Measurements from ENCODE around the gene L3MBTL3. TPM values are rescaled to one million over a fixed set of nuclear protein-coding genes. Genes with fewer than 3 reads are reported as not detected.

L3MBTL3 gene
- total and polyA plus RNA-seq, 2 experiments from 2014 or later: 8.7 to 11.2 TPM

DNA sequence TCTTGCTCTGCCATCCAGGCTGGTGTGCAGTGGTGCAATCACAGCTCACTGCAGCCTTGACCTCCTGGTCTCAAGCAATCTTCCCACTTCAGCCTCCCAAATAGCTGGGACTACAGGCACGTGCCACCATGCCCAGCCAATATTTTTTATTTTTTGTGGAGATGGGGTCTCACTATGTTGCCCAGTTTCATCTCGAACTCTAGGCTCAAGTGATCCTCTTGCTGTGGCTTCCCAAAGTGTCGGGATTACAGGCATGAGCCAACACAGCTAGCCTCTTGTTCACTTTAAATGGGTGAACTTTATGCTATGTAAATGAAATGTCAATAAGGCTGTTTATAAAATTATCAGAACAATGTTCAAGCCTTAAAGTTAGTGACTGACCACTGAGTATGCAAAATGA lies 167.3 kb downstream of the L3MBTL3 start (continued):
- TF ChIP-seq, protein P1, sequence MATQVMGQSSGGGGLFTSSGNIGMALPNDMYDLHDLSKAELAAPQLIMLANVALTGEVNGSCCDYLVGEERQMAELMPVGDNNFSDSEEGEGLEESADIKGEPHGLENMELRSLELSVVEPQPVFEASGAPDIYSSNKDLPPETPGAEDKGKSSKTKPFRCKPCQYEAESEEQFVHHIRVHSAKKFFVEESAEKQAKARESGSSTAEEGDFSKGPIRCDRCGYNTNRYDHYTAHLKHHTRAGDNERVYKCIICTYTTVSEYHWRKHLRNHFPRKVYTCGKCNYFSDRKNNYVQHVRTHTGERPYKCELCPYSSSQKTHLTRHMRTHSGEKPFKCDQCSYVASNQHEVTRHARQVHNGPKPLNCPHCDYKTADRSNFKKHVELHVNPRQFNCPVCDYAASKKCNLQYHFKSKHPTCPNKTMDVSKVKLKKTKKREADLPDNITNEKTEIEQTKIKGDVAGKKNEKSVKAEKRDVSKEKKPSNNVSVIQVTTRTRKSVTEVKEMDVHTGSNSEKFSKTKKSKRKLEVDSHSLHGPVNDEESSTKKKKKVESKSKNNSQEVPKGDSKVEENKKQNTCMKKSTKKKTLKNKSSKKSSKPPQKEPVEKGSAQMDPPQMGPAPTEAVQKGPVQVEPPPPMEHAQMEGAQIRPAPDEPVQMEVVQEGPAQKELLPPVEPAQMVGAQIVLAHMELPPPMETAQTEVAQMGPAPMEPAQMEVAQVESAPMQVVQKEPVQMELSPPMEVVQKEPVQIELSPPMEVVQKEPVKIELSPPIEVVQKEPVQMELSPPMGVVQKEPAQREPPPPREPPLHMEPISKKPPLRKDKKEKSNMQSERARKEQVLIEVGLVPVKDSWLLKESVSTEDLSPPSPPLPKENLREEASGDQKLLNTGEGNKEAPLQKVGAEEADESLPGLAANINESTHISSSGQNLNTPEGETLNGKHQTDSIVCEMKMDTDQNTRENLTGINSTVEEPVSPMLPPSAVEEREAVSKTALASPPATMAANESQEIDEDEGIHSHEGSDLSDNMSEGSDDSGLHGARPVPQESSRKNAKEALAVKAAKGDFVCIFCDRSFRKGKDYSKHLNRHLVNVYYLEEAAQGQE (IDR thresholded peaks at IDR 0.05; ENCODE audit: unreplicated experiment): no peak
- TF ChIP-seq CREB1 (CRISPR knock-in tag; IDR thresholded peaks at IDR 0.05; ENCODE audit: low read depth): no peak

DNA sequence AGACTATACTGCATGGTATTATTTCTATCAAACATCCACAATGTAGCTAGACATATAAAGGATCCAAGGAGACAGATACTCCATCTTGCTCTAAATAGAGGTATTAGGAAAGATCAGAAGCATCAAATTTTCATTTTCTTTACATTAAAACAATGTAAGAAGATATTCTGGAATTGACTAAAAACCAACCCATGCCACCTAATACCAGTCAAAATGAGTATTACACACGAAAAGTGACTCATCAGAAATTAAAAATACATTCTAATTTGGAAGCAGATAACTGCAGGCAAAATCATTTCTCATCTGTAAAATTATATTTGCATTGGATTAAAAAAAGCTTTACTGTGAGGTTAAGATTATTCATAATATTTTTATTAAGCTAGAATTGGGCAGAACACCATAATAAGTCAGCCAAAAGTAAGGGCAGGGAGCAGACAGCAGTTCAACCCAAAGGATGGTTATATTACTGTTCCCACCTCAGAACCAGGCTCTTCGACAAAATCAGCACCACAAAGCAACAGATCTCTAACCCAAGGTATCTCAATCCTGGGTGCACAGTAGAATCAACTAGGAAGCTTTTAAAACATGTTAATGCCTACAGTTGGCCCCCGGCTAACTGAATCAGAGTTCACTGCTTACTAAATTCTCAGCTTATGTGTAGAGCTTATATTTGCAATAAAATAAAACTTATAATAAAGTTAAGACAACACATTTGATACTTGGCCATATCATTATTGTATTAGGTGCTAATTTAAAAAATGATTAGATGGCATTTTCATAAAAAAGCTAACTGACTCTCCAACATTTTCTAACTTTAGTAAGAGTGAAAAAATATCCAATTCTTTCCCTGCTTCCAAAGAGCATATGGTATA lies 169.2 kb downstream of the L3MBTL3 start:
- H3K9me2 ChIP-seq (ENCODE audit: insufficient read depth): peaks cover 6% of the 10 kb centered on the region; the same call in 1 of the 2 replicates
- DNase-seq (ENCODE audit: low spot score) (no peak), ATAC-seq (no peak)
- H2AFZ ChIP-seq: no peak overlapping the region
- peaks cover 4% of the 10 kb centered on the region; the same call in 1 of the 2 replicates for H3K36me3 ChIP-seq (ENCODE audit: insufficient read depth)
- Mint-ChIP-seq H3K27me3 (ENCODE audit: insufficient read depth, low read depth, poor library complexity) (no peaks in the 10 kb centered on the region), H3K4me1 (peaks cover 5% of the 10 kb centered on the region), H3K9me3 (peaks cover 16% of the 10 kb centered on the region), H3K36me3 (ENCODE audit: low read depth) (peaks cover 29% of the 10 kb centered on the region), H3K4me3 (no peak overlapping the region), H3K27ac (no peak overlapping the region)
- no peak overlapping the region for H3K4me3 ChIP-seq
- no peak overlapping the region for H3K27ac ChIP-seq (ENCODE audit: low read depth)
- H3F3A ChIP-seq (replicated peaks; ENCODE audit: low read depth): no peaks in the 10 kb centered on the region
- no peak overlapping the region for H3K4me2 ChIP-seq
- no peaks in the 10 kb centered on the region for H4K20me1 ChIP-seq (replicated peaks; ENCODE audit: insufficient read depth)
- H3K27me3 ChIP-seq (ENCODE audit: insufficient read depth): no peaks in the 10 kb centered on the region
- no peaks in the 10 kb centered on the region for H3K4me1 ChIP-seq (ENCODE audit: insufficient read depth)
- H3K79me2 ChIP-seq (replicated peaks; ENCODE audit: insufficient read depth): no peaks in the 10 kb centered on the region
- TF ChIP-seq POLR2AphosphoS5 (IDR thresholded peaks at IDR 0.05; ENCODE audit: low read depth) (no peak), JUNB (IDR thresholded peaks at IDR 0.05; ENCODE audit: unreplicated experiment) (no peak), EZH2phosphoT487 (IDR thresholded peaks at IDR 0.05; ENCODE audit: unreplicated experiment) (no peak), EZH2 (IDR thresholded peaks at IDR 0.05; ENCODE audit: low read depth, unreplicated experiment) (no peak)
- TF ChIP-seq, protein P2, sequence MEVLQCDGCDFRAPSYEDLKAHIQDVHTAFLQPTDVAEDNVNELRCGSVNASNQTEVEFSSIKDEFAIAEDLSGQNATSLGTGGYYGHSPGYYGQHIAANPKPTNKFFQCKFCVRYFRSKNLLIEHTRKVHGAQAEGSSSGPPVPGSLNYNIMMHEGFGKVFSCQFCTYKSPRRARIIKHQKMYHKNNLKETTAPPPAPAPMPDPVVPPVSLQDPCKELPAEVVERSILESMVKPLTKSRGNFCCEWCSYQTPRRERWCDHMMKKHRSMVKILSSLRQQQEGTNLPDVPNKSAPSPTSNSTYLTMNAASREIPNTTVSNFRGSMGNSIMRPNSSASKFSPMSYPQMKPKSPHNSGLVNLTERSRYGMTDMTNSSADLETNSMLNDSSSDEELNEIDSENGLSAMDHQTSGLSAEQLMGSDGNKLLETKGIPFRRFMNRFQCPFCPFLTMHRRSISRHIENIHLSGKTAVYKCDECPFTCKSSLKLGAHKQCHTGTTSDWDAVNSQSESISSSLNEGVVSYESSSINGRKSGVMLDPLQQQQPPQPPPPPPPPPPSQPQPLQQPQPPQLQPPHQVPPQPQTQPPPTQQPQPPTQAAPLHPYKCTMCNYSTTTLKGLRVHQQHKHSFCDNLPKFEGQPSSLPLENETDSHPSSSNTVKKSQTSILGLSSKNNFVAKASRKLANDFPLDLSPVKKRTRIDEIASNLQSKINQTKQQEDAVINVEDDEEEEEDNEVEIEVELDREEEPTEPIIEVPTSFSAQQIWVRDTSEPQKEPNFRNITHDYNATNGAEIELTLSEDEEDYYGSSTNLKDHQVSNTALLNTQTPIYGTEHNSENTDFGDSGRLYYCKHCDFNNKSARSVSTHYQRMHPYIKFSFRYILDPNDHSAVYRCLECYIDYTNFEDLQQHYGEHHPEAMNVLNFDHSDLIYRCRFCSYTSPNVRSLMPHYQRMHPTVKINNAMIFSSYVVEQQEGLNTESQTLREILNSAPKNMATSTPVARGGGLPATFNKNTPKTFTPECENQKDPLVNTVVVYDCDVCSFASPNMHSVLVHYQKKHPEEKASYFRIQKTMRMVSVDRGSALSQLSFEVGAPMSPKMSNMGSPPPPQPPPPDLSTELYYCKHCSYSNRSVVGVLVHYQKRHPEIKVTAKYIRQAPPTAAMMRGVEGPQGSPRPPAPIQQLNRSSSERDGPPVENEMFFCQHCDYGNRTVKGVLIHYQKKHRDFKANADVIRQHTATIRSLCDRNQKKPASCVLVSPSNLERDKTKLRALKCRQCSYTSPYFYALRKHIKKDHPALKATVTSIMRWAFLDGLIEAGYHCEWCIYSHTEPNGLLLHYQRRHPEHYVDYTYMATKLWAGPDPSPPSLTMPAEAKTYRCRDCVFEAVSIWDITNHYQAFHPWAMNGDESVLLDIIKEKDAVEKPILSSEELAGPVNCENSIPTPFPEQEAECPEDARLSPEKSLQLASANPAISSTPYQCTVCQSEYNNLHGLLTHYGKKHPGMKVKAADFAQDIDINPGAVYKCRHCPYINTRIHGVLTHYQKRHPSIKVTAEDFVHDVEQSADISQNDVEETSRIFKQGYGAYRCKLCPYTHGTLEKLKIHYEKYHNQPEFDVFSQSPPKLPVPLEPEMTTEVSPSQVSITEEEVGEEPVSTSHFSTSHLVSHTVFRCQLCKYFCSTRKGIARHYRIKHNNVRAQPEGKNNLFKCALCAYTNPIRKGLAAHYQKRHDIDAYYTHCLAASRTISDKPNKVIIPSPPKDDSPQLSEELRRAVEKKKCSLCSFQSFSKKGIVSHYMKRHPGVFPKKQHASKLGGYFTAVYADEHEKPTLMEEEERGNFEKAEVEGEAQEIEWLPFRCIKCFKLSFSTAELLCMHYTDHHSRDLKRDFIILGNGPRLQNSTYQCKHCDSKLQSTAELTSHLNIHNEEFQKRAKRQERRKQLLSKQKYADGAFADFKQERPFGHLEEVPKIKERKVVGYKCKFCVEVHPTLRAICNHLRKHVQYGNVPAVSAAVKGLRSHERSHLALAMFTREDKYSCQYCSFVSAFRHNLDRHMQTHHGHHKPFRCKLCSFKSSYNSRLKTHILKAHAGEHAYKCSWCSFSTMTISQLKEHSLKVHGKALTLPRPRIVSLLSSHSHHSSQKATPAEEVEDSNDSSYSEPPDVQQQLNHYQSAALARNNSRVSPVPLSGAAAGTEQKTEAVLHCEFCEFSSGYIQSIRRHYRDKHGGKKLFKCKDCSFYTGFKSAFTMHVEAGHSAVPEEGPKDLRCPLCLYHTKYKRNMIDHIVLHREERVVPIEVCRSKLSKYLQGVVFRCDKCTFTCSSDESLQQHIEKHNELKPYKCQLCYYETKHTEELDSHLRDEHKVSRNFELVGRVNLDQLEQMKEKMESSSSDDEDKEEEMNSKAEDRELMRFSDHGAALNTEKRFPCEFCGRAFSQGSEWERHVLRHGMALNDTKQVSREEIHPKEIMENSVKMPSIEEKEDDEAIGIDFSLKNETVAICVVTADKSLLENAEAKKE (CRISPR knock-in tag; IDR thresholded peaks at IDR 0.05): no peak
- TF ChIP-seq, protein P3, sequence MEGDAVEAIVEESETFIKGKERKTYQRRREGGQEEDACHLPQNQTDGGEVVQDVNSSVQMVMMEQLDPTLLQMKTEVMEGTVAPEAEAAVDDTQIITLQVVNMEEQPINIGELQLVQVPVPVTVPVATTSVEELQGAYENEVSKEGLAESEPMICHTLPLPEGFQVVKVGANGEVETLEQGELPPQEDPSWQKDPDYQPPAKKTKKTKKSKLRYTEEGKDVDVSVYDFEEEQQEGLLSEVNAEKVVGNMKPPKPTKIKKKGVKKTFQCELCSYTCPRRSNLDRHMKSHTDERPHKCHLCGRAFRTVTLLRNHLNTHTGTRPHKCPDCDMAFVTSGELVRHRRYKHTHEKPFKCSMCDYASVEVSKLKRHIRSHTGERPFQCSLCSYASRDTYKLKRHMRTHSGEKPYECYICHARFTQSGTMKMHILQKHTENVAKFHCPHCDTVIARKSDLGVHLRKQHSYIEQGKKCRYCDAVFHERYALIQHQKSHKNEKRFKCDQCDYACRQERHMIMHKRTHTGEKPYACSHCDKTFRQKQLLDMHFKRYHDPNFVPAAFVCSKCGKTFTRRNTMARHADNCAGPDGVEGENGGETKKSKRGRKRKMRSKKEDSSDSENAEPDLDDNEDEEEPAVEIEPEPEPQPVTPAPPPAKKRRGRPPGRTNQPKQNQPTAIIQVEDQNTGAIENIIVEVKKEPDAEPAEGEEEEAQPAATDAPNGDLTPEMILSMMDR (conservative IDR thresholded peaks at IDR 0.05; ENCODE audit: low read depth in 2 of 2): no peak
- TF ChIP-seq, protein P1 (IDR thresholded peaks at IDR 0.05; ENCODE audit: unreplicated experiment): no peak

Data from GM23338 (cell line).